Measurements from ENCODE around the gene NEO1. TPM values are rescaled to one million over a fixed set of nuclear protein-coding genes. Genes with fewer than 3 reads are reported as not detected.

The NEO1 gene, protein sequence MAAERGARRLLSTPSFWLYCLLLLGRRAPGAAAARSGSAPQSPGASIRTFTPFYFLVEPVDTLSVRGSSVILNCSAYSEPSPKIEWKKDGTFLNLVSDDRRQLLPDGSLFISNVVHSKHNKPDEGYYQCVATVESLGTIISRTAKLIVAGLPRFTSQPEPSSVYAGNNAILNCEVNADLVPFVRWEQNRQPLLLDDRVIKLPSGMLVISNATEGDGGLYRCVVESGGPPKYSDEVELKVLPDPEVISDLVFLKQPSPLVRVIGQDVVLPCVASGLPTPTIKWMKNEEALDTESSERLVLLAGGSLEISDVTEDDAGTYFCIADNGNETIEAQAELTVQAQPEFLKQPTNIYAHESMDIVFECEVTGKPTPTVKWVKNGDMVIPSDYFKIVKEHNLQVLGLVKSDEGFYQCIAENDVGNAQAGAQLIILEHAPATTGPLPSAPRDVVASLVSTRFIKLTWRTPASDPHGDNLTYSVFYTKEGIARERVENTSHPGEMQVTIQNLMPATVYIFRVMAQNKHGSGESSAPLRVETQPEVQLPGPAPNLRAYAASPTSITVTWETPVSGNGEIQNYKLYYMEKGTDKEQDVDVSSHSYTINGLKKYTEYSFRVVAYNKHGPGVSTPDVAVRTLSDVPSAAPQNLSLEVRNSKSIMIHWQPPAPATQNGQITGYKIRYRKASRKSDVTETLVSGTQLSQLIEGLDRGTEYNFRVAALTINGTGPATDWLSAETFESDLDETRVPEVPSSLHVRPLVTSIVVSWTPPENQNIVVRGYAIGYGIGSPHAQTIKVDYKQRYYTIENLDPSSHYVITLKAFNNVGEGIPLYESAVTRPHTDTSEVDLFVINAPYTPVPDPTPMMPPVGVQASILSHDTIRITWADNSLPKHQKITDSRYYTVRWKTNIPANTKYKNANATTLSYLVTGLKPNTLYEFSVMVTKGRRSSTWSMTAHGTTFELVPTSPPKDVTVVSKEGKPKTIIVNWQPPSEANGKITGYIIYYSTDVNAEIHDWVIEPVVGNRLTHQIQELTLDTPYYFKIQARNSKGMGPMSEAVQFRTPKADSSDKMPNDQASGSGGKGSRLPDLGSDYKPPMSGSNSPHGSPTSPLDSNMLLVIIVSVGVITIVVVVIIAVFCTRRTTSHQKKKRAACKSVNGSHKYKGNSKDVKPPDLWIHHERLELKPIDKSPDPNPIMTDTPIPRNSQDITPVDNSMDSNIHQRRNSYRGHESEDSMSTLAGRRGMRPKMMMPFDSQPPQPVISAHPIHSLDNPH (N-terminal part only)
- 167 TPM for polyA plus RNA-seq (ENCODE audit: insufficient read length)
- long read RNA-seq, donor 1, partial matches to known transcripts = 19 of 20 reads
- long read RNA-seq, donor 1, other reads (novel, unspliced or antisense) = 0 of 20 reads
- long read RNA-seq, donor 2, transcript NEO1-211 (5 exons, 1,046 nt) = major isoform, 5 of 19 reads
- long read RNA-seq, donor 2, partial matches to known transcripts = 14 of 19 reads
- long read RNA-seq, donor 2, other reads (novel, unspliced or antisense) = 0 of 19 reads
- long read RNA-seq, donor 3, partial matches to known transcripts = 41 of 44 reads
- long read RNA-seq, donor 3, other reads (novel, unspliced or antisense) = 0 of 44 reads
- long read RNA-seq, donor 4, partial matches to known transcripts = 0 of 1 reads
- long read RNA-seq, donor 4, other reads (novel, unspliced or antisense) = 0 of 1 reads
- long read RNA-seq, donor 5 = 0 reads
- long read RNA-seq, donor 6, partial matches to known transcripts = 15 of 20 reads
- long read RNA-seq, donor 6, other reads (novel, unspliced or antisense) = 0 of 20 reads
- long read RNA-seq, donor 7, partial matches to known transcripts = 8 of 12 reads
- long read RNA-seq, donor 7, other reads (novel, unspliced or antisense) = 0 of 12 reads
- long read RNA-seq, donor 8, partial matches to known transcripts = 0 of 1 reads
- long read RNA-seq, donor 8, other reads (novel, unspliced or antisense) = 0 of 1 reads

- peak; percentile 92 for DNase-seq
These were observed at the start of gene NEO1 for GRCh38 chr15:73051807-73052652. Gene NEO1, plus strand, starts transcription at chr15:73052463. Its CDS starts 213 bp downstream, at chr15:73052676.

DNA sequence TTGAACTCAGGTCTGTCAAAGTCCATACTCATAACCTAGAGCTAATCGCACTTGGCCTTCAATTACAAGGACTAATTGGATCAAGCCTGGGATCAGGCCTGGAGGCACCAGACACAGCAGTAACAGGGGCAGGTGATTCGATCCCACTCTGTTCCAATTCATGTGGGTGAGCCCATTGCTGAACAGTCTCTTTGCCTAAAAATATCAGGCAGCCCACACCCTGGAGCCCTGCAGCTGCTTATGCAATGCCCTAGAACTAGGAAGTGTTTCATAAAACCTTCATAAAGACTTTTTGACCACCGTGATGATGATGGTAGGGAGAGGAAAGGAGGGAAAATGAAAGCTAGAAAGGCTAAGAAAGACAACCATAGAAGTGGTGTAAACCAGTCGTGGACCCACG is 47.8 kb upstream of the NEO1 start:
- DNase-seq = no peak

- no peak for DNase-seq
These were observed 47.2 kb upstream of the NEO1 start for GRCh38 chr15:73005032-73005431.

- DNase-seq = no peak
These were observed 46.8 kb upstream of the NEO1 start for GRCh38 chr15:73005446-73005845.

DNA sequence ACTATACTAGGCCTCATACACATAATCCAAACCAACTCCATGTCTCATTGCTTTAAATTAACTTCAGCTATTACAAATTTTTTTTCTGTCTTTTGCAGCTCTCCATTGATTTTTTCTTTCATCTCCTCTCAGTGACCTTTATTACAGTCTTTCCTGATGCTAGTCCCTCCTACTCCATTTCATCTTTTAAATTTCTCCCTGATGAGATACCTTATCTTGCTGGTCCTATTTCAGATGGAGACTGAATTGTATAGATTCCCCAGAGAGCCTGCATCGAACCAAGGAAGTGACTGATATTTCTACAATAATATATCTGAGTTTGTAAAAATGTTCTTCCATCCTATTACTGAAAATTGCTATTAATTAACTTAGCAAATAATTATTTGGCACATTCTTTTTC is 45.7 kb upstream of the NEO1 start:
- no peak for DNase-seq

DNA sequence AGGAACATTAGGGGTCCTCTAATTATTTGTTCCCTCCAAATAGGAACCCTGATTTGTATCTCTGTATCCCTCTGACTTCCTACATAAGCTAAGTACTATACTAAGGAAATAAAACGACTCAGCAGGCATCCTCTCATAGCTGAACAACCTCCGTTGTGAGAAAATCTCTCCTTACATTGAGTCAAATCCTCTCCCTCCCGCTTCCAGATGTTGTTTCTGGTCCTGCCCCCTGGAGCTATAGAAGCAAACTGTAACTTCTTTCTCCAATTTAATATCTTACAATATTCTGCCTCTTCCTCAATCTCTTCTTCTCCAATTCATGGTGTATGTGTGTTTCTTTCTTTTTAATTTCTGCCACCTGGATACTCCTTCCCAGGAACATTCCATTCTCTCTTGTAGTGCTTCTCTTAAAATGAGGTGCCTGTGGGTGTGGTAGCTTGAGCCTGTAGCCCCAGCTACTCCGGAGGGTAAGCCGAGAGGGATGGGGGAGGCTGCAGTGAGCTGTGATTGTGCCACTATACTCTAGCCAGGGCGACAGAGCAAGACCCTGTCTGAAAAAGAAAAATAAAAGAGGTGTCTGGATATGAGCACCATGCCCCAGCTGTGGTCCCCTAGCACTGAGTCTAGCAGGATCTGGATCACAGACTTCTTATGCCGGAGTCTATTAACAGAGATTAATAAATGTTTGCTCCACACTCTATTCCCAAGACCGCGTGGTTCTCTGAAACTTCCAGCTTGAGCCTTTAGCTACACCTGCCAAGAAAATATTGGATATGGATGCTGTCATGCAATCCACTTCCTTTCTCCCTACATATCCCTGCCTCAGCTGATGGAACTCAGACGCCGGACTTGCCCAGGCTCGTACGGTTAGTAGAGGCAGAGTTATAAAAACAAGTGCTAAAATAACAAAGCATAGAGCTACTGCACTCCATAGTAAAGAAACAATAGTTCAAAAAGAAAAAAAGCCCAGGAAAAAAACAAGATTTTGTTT is 42.9 kb upstream of the NEO1 start:
- no peak for DNase-seq

DNA sequence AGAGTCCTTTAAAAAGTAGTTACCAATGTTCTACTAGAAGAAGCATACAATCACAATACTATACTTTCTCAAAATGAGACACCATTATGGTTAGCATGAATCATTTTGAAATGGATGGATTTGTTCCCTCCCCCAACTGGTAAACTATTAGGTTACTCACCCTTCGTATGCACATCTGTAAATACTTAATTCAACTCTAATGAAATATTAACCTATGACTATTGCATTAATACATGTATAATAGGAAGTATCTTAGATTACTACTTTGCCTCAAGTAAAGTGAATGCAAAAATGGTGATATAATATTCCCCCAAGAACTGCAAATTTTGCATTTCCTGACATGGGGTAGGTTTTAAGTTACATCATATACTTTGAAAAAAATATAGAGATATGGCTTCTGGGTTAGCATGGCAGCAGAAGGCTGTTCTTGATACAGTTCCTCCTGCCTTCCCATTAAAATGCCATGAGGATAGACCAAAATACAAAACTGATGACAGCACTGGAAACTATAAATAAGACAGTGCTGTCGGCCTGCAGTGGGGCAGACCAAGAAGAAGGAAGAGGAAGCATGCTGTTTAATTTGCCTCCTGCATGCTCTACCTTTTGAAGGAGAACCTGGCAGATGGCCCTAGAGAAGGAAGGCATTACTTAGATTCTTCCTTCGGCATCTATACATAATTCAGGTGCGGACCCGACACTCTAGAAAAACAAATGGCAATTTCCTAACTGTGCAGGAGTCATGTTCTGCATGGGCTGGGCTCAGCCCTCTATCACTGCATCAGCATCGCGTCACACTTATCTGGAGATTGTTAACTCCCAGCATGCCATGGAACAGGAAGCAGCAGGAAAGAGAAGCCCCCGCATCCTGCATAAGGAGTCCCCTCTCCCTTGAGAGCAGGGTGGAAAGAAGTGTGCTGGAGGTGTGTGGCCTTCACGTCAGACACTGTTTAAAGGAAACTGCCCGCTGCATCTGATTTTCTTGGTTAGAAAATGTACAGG is 41.8 kb upstream of the NEO1 start:
- no peak for DNase-seq

GRCh38 chr15:73014904-73015303 is 37.4 kb upstream of the NEO1 start:
- DNase-seq = no peak

- DNase-seq = no peak
These were observed 36.8 kb upstream of the NEO1 start for GRCh38 chr15:73015493-73015892.

- DNase-seq = no peak
These were observed 34.3 kb upstream of the NEO1 start for GRCh38 chr15:73017987-73018386.

DNA sequence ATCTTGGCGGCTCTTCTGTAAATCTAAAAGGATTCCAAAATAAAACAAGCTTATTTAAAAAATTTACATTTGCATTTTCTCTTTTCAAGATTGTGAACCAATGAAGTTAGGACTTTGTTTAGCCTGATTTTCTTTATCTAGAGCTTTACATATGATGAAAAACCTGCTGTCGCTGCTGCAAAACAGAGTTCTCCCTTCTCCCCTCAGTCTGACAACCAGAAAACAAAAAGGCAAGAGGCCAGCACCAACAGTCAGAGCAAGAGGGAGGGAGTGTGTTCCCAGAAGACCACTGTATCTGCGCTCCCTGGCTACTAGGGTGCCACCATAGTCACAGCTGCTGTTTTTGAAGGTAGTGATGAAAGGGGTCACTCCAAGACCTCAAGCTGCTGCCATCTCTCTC is 33.1 kb upstream of the NEO1 start:
- DNase-seq = no peak

GRCh38 chr15:73019601-73020146 is 32.6 kb upstream of the NEO1 start:
- DNase-seq = no peak

- DNase-seq = peak; percentile 10
These were observed 31.1 kb upstream of the NEO1 start for GRCh38 chr15:73021139-73021621.

- DNase-seq = no peak
These were observed 30.1 kb upstream of the NEO1 start for GRCh38 chr15:73022161-73022560.

DNA sequence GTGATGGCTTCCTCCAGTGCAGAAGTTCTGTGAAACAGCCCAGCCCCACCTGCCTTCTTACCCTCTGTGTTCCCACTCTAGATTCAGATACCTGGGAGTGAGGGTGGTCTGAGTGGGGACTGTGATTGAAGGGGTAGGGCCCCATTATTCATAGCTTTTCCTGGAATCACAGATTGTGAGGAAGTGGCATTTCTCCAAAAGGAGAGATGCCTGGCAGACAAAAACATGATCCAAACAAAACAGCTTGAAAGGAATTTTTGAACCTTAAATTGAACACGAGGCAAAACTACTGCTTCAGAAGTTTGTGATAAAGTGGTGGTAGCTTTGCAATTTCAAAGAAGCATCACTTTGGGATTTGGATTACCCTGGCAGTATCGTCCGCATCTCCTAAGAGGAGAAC is 29.2 kb upstream of the NEO1 start:
- DNase-seq = no peak

DNA sequence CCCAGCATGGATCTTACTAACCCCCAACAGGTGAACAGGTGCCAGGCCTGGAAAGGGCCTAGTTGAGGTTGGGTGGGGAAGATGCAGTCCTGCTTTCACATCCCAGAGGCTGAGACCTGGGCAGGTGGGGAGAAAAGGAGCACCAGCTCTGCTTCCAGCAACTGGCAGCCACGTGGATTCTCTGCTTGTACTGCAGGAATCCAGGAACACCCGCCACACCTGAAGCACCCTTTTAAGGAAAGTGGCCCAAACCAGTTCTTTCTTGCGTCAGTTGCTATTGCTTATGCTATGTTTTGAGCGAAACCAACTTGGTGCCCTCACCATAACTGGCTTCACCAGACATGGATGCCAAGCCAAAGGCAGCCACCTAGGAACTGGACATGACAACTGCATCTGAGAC is 28.1 kb upstream of the NEO1 start:
- no peak for DNase-seq

Measured in left kidney (tissue), 8 donors.